Measurements from ENCODE around the gene PALM.

GRCh38 chr19:769616-770015 lies 60.9 kb downstream of the PALM start:
- TF ChIP-seq, protein P1, sequence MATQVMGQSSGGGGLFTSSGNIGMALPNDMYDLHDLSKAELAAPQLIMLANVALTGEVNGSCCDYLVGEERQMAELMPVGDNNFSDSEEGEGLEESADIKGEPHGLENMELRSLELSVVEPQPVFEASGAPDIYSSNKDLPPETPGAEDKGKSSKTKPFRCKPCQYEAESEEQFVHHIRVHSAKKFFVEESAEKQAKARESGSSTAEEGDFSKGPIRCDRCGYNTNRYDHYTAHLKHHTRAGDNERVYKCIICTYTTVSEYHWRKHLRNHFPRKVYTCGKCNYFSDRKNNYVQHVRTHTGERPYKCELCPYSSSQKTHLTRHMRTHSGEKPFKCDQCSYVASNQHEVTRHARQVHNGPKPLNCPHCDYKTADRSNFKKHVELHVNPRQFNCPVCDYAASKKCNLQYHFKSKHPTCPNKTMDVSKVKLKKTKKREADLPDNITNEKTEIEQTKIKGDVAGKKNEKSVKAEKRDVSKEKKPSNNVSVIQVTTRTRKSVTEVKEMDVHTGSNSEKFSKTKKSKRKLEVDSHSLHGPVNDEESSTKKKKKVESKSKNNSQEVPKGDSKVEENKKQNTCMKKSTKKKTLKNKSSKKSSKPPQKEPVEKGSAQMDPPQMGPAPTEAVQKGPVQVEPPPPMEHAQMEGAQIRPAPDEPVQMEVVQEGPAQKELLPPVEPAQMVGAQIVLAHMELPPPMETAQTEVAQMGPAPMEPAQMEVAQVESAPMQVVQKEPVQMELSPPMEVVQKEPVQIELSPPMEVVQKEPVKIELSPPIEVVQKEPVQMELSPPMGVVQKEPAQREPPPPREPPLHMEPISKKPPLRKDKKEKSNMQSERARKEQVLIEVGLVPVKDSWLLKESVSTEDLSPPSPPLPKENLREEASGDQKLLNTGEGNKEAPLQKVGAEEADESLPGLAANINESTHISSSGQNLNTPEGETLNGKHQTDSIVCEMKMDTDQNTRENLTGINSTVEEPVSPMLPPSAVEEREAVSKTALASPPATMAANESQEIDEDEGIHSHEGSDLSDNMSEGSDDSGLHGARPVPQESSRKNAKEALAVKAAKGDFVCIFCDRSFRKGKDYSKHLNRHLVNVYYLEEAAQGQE (IDR thresholded peaks at IDR 0.05; ENCODE audit: low read depth): no peak
- no peak for TF ChIP-seq RAD21 (IDR thresholded peaks at IDR 0.05; ENCODE audit: low read depth)
- no peak for TF ChIP-seq CEBPB (IDR thresholded peaks at IDR 0.05)
- no peak for TF ChIP-seq TAF1 (IDR thresholded peaks at IDR 0.05; ENCODE audit: low read depth)
- TF ChIP-seq YY1 (IDR thresholded peaks at IDR 0.05; ENCODE audit: low read depth): no peak
- no peak for TF ChIP-seq NFIC (IDR thresholded peaks at IDR 0.05)
- TF ChIP-seq, protein P2, sequence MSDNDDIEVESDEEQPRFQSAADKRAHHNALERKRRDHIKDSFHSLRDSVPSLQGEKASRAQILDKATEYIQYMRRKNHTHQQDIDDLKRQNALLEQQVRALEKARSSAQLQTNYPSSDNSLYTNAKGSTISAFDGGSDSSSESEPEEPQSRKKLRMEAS (IDR thresholded peaks at IDR 0.05): no peak
